Measurements from ENCODE around the gene LRRC56.
A peak's percentile ranks its signal among the peaks of the same experiment; 100 is the strongest.

LRRC56 gene

DNA sequence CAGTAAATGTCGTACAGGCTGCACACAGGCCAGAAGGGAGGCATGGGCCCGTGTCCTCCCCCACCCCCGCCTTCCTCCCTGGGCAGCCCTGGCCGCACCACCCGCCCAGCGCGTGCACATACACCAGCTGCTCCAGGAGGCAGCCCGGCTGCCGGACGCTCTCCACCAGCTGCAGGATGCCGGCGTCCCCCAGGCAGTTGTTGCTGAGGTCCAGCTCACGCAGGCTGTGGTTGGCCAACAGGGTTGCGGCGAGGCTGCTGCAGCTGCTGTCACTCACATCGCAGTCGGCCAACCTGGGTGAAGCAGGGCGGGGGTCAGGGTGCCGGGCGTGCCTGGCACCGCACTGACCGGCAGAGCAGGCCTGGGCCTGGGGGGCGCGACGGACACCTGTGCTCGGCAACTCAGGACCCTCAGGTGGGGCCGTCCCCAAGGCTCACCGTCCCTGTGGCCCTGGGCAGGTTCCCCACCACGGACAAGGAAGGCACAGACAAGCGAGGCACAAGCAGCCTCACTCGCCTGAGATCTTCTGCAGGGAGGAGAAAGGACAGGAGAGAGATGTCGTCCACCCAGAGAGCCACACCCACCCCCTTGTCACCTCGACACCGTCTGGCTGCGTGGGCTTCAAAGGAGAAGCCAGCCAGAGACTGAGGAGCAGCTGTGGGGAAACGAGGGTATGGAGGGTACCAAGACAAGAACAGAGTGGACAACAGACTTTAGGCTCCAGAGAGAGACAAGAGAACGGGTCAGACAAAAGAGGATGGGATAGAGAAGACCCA lies 42.4 kb upstream of the LRRC56 start:
- H3K36me3 ChIP-seq (ENCODE audit: control insufficient read depth, insufficient read depth, low read length): peaks cover 81% of the 10 kb centered on the region
- no peaks in the 10 kb centered on the region for H3K9me3 ChIP-seq (ENCODE audit: control insufficient read depth, low read length)
- no peak overlapping the region for H3K4me3 ChIP-seq (ENCODE audit: extremely low read depth, insufficient read depth, low read length, poor library complexity, severe bottlenecking)
- H3K27ac ChIP-seq (ENCODE audit: low read depth, low read length, severe bottlenecking): peak overlapping the region; percentile 10
- WGBS, 2 experiments (ENCODE audit: insufficient coverage in 2 of 2): 91 to 96% methylated on average over 25 to 31 of the region's 37 CpGs
- no peaks in the 10 kb centered on the region for H3K4me1 ChIP-seq (ENCODE audit: control insufficient read depth, insufficient read depth, low read length, poor library complexity, severe bottlenecking)

DNA sequence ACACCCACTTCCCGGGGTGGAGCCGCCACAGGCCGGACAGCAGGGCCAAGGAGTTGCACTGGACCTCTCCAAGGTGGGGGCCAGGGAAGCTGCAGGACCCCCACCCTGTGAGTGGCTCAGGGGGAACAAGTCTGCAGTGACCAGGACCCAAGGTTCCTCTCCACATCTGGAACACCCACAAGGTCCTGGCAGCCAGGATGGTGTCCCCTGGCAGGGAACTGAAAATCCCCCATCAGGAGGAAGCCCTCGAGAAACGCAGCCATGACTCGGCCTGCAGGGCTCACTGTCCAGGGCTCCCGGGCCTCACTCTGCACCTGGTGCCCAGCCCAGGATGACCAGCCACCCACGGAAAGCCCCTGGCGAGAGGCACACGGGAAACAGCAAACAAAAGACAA lies 41.8 kb upstream of the LRRC56 start:
- peaks cover 81% of the 10 kb centered on the region for H3K36me3 ChIP-seq (ENCODE audit: control insufficient read depth, insufficient read depth, low read length)
- H3K4me3 ChIP-seq (ENCODE audit: extremely low read depth, insufficient read depth, low read length, poor library complexity, severe bottlenecking): no peak overlapping the region
- H3K9me3 ChIP-seq (ENCODE audit: control insufficient read depth, low read length): no peaks in the 10 kb centered on the region
- no peaks in the 10 kb centered on the region for H3K4me1 ChIP-seq (ENCODE audit: control insufficient read depth, insufficient read depth, low read length, poor library complexity, severe bottlenecking)
- WGBS, 2 experiments (ENCODE audit: insufficient coverage in 2 of 2): 95 to 97% methylated on average over 8 of the region's 10 CpGs
- no peak overlapping the region for H3K27ac ChIP-seq (ENCODE audit: low read depth, low read length, severe bottlenecking)

DNA sequence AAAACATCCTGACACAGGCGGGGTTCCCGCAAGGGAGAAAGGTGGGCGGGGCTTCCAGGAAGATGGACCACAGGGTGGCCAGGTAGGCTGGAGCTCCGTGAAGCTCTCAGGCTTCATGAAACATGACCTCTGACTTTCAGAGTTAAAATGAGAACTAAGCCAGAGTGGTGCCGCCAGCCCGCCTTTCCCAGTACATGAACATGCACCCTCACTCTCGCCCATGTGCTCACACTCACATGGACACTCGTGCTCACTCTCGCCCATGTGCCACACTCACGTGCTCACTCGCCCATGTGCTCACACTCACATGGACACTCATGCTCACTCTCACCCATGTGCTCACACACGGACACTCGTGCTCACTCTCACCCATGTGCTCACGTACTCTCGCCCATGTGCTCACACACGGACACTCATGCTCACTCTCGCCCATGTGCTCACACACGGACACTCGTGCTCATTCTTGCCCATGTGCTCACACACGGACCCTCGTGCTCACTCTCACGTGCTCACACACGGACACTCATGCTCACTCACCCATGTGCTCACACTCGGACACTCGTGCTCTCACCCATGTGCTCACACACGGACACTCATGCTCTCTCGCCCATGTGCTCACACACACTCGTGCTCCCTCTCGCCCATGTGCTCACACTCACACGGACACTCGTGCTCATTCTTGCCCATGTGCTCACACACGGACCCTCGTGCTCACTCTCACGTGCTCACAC lies 40.3 kb upstream of the LRRC56 start:
- WGBS, 2 experiments (ENCODE audit: insufficient coverage in 2 of 2): 95 to 98% methylated on average over 34 of the region's 34 CpGs
- no peaks in the 10 kb centered on the region for H3K4me1 ChIP-seq (ENCODE audit: control insufficient read depth, insufficient read depth, low read length, poor library complexity, severe bottlenecking)
- peaks cover 85% of the 10 kb centered on the region for H3K36me3 ChIP-seq (ENCODE audit: control insufficient read depth, insufficient read depth, low read length)
- H3K9me3 ChIP-seq (ENCODE audit: control insufficient read depth, low read length): no peaks in the 10 kb centered on the region
- no peak overlapping the region for H3K4me3 ChIP-seq (ENCODE audit: extremely low read depth, insufficient read depth, low read length, poor library complexity, severe bottlenecking)
- H3K27ac ChIP-seq (ENCODE audit: low read depth, low read length, severe bottlenecking): no peak overlapping the region

DNA sequence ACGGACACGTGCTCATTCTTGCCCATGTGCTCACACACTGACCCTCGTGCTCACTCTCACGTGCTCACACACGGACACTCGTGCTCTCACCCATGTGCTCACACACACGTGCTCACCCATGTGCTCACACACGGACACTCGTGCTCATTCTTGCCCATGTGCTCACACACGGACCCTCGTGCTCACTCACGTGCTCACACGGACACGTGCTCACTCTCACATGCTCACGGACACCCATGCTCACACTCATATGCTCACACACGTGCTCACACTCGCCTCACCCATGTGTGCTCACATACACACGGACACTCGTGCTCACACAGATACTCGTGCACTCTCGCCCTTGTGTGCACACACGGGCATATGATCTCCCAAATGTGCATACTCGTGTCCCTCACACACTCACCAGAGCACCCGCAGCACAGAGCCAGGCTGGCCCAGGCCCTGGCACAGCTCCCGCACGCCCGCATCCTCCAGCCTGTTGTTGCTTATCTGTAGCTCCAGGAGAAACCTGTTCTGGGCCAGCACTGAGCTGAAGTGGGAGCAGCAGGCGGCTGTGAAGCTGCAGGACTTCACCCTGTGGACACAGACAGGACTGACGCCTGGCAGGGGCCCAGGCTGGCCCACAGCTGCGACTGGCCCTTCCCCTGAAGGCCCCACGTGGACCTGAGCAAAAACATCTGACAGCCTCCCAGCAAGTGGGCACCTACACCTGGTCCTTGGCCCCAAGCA lies 39.6 kb upstream of the LRRC56 start:
- no peak overlapping the region for H3K27ac ChIP-seq (ENCODE audit: low read depth, low read length, severe bottlenecking)
- peaks cover 86% of the 10 kb centered on the region for H3K36me3 ChIP-seq (ENCODE audit: control insufficient read depth, insufficient read depth, low read length)
- no peak overlapping the region for H3K4me3 ChIP-seq (ENCODE audit: extremely low read depth, insufficient read depth, low read length, poor library complexity, severe bottlenecking)
- 96 to 99% methylated on average over 31 of the region's 31 CpGs for WGBS, 2 experiments (ENCODE audit: insufficient coverage in 2 of 2)
- no peaks in the 10 kb centered on the region for H3K4me1 ChIP-seq (ENCODE audit: control insufficient read depth, insufficient read depth, low read length, poor library complexity, severe bottlenecking)
- H3K9me3 ChIP-seq (ENCODE audit: control insufficient read depth, low read length): no peaks in the 10 kb centered on the region

DNA sequence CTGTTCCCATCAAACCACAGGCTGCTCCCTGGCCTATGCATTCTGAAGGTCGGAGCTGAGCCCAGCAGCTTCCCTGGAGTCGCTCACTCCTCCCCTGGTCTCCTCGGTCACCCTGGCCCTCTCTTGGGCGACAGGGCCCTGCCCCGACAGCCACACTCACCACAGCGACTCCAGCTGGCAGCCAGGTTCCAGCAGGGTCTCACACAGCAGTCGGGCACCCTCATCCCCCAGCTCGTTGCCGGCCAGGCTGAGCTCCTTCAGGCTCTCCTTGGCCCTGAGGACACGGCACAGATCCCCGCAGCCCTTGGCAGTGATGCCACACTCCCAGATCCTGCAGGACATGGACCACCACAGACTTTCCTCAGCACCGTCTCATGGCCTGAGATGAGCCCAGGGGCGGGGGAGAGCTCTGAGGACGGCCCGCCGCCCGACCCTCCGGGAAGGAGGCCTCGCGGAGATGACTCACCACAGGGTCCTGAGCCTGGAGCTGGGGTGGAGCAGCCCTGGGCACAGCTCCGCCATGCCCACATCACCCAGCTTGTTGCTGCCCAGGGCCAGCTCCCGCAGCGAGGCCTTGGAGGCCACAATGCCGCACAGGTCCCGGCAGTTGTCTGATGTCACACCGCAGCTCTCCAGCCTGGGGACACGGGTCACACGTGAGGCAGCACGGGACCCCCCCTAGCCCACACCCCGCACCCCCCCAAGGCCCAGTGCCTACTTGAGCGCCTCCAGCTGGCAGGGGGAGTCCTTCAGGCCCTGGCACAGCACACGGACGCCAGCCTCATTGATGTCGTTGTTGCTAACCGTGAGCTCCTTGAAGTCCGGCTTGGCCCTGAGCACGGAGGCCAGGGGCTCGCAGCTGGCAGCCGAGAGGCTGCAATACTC lies 38.8 kb upstream of the LRRC56 start:
- WGBS, 2 experiments (ENCODE audit: insufficient coverage in 2 of 2): 95 to 96% methylated on average over 31 to 39 of the region's 39 CpGs
- peaks cover 81% of the 10 kb centered on the region for H3K36me3 ChIP-seq (ENCODE audit: control insufficient read depth, insufficient read depth, low read length)

DNA sequence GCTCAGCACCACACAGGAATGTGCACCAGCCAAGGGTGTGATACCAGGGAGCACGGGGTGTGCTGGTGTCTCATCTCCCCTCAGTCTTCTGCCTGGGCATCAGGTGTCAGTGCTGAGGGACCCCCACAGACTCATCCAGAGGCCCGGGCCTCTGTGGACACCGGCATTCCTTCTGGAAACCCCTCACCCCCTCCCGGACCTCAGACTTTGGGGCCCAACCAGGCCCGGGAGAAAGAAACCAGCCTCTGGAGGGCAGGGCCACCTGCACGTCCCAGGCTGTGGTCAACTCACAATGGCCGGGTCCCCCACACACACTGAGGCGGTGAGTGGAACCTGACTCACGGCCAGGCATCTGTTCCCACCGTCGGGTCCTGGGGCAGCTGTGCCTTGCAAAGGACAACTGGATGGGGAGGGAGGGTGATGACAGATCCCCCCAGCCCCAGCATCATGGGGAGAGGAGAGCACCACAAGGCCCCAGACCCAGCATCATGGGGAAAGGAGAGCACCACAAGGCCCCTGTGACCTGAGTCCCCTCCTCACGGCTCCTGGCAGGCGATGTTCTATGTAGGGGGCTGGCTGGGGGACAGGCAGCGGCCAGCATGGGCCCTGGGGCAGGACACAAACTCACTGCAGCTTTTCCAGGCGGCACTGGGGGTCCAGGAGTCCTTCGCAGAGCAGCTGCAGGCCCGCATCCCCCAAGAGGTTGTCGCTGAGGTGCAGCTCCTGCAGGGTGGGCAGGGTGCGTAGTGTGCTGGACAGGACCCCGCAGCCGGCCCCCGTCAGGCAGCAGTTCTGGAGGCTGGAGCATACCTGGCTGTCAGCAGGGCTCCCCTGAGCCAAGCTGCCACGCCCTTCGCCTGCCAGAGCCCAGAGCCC lies 37.9 kb upstream of the LRRC56 start:
- no peak overlapping the region for H3K4me3 ChIP-seq (ENCODE audit: extremely low read depth, insufficient read depth, low read length, poor library complexity, severe bottlenecking)
- peaks cover 76% of the 10 kb centered on the region for H3K36me3 ChIP-seq (ENCODE audit: control insufficient read depth, insufficient read depth, low read length)
- WGBS, 2 experiments (ENCODE audit: insufficient coverage in 2 of 2): 91 to 95% methylated on average over 19 of the region's 24 CpGs
- H3K4me1 ChIP-seq (ENCODE audit: control insufficient read depth, insufficient read depth, low read length, poor library complexity, severe bottlenecking): no peaks in the 10 kb centered on the region
- no peaks in the 10 kb centered on the region for H3K9me3 ChIP-seq (ENCODE audit: control insufficient read depth, low read length)
- no peak overlapping the region for H3K27ac ChIP-seq (ENCODE audit: low read depth, low read length, severe bottlenecking)

More for the DNA sequence above, 38.8 kb upstream of the LRRC56 start:
- Histone ChIP-seq H3K4me1 (ENCODE audit: control insufficient read depth, insufficient read depth, low read length, poor library complexity, severe bottlenecking) (no peaks in the 10 kb centered on the region), H3K9me3 (ENCODE audit: control insufficient read depth, low read length) (no peaks in the 10 kb centered on the region), H3K27ac (ENCODE audit: low read depth, low read length, severe bottlenecking) (no peak overlapping the region), H3K4me3 (ENCODE audit: extremely low read depth, insufficient read depth, low read length, poor library complexity, severe bottlenecking) (no peak overlapping the region)

DNA sequence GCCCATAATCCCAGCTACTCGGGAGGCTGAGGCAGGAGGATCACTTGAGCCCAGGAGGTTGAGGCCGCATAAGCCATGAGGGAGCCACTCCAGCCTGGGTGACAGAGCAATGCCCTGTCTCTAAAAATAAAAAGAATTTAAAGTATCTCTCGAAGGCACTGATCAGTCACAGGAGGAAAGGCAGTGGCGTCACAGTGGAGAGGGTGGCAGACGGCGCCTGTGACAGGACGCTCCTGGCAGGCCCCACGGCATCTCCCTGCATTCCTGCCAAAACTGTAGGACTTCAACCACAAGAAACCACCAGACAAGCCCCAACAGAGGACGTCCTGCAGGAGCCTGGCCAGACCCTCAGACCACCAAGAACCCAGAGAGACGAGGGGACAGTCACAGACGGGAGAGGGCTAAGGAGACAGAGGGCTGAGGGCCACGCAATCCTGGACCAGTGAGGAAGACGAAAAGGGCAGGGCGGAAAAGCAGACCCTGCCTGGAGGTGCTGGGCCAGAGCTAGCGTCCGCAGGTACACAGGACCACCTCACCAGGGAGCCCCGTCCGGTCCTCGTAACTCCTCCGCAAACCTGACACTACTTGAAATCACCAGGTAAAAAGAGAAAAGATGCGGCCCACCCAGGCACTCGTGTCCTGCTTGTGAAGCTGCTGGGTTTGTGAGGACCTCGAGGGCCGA lies 36.2 kb upstream of the LRRC56 start:
- Histone ChIP-seq H3K9me3 (ENCODE audit: control insufficient read depth, low read length) (no peaks in the 10 kb centered on the region), H3K27ac (ENCODE audit: low read depth, low read length, severe bottlenecking) (no peak overlapping the region), H3K36me3 (ENCODE audit: control insufficient read depth, insufficient read depth, low read length) (peaks cover 64% of the 10 kb centered on the region), H3K4me1 (ENCODE audit: control insufficient read depth, insufficient read depth, low read length, poor library complexity, severe bottlenecking) (peaks cover 9% of the 10 kb centered on the region), H3K4me3 (ENCODE audit: extremely low read depth, insufficient read depth, low read length, poor library complexity, severe bottlenecking) (no peak overlapping the region)
- WGBS, 2 experiments (ENCODE audit: insufficient coverage in 2 of 2): 96 to 97% methylated on average over 20 to 21 of the region's 24 CpGs

DNA sequence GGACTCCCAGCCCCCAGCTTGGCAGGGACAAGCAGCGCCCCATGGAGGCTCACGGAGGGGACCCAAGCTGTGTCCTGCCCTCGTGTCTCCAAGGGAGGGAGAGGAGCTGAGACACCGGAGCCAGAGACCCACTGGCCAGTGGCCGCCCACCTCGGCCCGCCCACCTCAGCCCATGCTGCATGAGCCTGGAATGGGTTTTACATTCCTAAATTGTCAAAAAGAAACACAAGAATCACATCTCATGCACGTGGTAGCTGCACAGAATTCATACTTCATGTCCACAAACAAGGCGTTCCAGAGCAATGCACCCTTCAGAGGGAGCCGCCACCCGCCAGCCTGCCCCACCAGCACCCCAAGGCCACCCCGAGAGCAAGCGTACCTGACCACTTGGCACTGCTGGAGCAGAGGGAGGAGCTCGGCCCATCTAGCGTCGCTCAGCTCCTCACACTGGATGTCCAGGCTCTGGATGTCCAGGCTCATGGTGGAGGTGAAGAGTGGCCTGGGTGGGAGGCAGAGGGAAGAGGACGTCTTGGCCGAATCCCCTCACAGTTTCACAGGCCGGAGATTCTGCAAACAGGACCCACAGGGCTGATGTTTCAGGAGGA lies 35.5 kb upstream of the LRRC56 start:
- H3K4me1 ChIP-seq (ENCODE audit: control insufficient read depth, insufficient read depth, low read length, poor library complexity, severe bottlenecking): peaks cover 9% of the 10 kb centered on the region
- 84 to 90% methylated on average over 9 to 16 of the region's 19 CpGs for WGBS, 2 experiments (ENCODE audit: insufficient coverage in 2 of 2)
- no peaks in the 10 kb centered on the region for H3K9me3 ChIP-seq (ENCODE audit: control insufficient read depth, low read length)
- H3K4me3 ChIP-seq (ENCODE audit: extremely low read depth, insufficient read depth, low read length, poor library complexity, severe bottlenecking): no peak overlapping the region
- no peak overlapping the region for H3K27ac ChIP-seq (ENCODE audit: low read depth, low read length, severe bottlenecking)
- H3K36me3 ChIP-seq (ENCODE audit: control insufficient read depth, insufficient read depth, low read length): peaks cover 62% of the 10 kb centered on the region
